GM12878 (cell line): ENCODE results near the gene CAMKMT. TPM values are rescaled to one million over a fixed set of nuclear protein-coding genes. Genes with fewer than 3 reads are reported as not detected.

ENCODE experiments used
- ATAC-seq: fragments of 200-7000 bp; cut with Tn5 transposase; 3 replicates; pipeline ENCODE4 v1.9.1; 2020; ENCODE audit warnings: mild to moderate bottlenecking, moderate library complexity
- BruUV-seq: library from RNA; stranded (reverse); fragments of 400-500 nt; replicated peaks from 2 replicates; lab custom pipeline; 2021; lab: Mats Ljungman, UMichigan
- CTCF ChIA-PET: fragments of 300-600 bp; sonication (Branson Sonifier 250); formaldehyde crosslinking; extraction: SDS; loops from one replicate; lab custom pipeline; 2021; ENCODE audit warnings: inconsistent platforms; lab: Yijun Ruan, JAX
- POLR2A ChIA-PET: fragments of 350-600 bp; formaldehyde crosslinking; extraction: SDS; loops from one replicate; lab custom pipeline; 2021; ENCODE audit warnings: inconsistent platforms; lab: Charles Lee
- RAD21 ChIA-PET: fragments of 300-600 bp; sonication (Branson Sonifier 250); formaldehyde crosslinking; loops from one replicate; lab custom pipeline; 2023; ENCODE audit warnings: antibody characterized with exemption; ENCODE audit not compliant: unreplicated experiment; lab: Charles Lee
- SMC1A ChIA-PET: fragments of 300-600 bp; sonication (Branson Sonifier 250); formaldehyde crosslinking; loops from one replicate; lab custom pipeline; 2023; ENCODE audit not compliant: unreplicated experiment, uncharacterized antibody; lab: Charles Lee
- DNase-seq: peaks from one replicate; pipeline ENCODE4 v3.0.0-alpha.2; 2011; ENCODE audit warnings: low read depth, low spot score
- FAIRE-seq: peaks from 3 replicates; lab custom pipeline; 2011; peaks lifted over from hg19 to GRCh38; lab: Jason Lieb, UNC
- H2AFZ ChIP-seq: 2 replicates; pipeline ENCODE4 v1.6.0; 2011; ENCODE audit warnings: low read depth, low read length, control low read depth; ENCODE audit not compliant: control insufficient read depth
- H3K27ac ChIP-seq: 2 replicates; pipeline ENCODE4 v1.5.1; 2011; ENCODE audit warnings: control low read depth; ENCODE audit not compliant: control insufficient read depth, insufficient read depth
- H3K27me3 ChIP-seq, 2 experiments: replicated peaks in 1 of 2; 2 replicates each; pipeline versions ENCODE4 v1.6.0 to v1.6.1; 2011; ENCODE audit warnings: low read length in 1 of 2; ENCODE audit not compliant: control insufficient read depth in 2 of 2, insufficient read depth in 2 of 2
- H3K36me3 ChIP-seq, 2 experiments: 2 replicates each; pipeline ENCODE4 v1.5.1; 2011; ENCODE audit warnings: low read length in 1 of 2; ENCODE audit not compliant: control insufficient read depth in 2 of 2, insufficient read depth in 2 of 2
- H3K4me1 ChIP-seq: 2 replicates; pipeline ENCODE4 v1.6.1; 2011; ENCODE audit warnings: mild to moderate bottlenecking, low read length, moderate library complexity, mixed read lengths; ENCODE audit not compliant: control insufficient read depth, insufficient read depth
- H3K4me2 ChIP-seq: 2 replicates; pipeline ENCODE4 v1.6.0; 2011; ENCODE audit warnings: control low read depth; ENCODE audit not compliant: control insufficient read depth, insufficient read depth
- H3K4me3 ChIP-seq: fragments of 200-600 bp; sonication (generic); 2 replicates; pipeline ENCODE4 v1.5.1; 2016
- H3K79me2 ChIP-seq: 2 replicates; pipeline ENCODE4 v1.6.0; 2011; ENCODE audit warnings: low read length; ENCODE audit not compliant: control insufficient read depth, insufficient read depth
- H3K9ac ChIP-seq: 2 replicates; pipeline ENCODE4 v1.8.0; 2011; ENCODE audit warnings: low read length, control low read depth, mixed read lengths; ENCODE audit not compliant: control insufficient read depth, insufficient read depth
- H3K9me3 ChIP-seq: replicated peaks from 3 replicates; pipeline ENCODE4 v1.5.1; 2011; ENCODE audit warnings: mild to moderate bottlenecking, low read length; ENCODE audit not compliant: control insufficient read depth, insufficient read depth
- H4K20me1 ChIP-seq: 2 replicates; pipeline ENCODE4 v1.6.0; 2011; ENCODE audit not compliant: control insufficient read depth, insufficient read depth
- CBFB ChIP-seq: IDR thresholded peaks from 2 replicates; pipeline ENCODE4 v1.6.1; 2016; ENCODE audit warnings: antibody characterized with exemption, low read depth
- CHD4 ChIP-seq: fragments of 200-600 bp; sonication (generic); IDR thresholded peaks from 2 replicates; pipeline ENCODE4 v1.6.1; 2016; ENCODE audit warnings: mild to moderate bottlenecking
- KDM1A ChIP-seq: fragments of 200-600 bp; sonication (generic); IDR thresholded peaks from 2 replicates; pipeline ENCODE4 v1.6.1; 2016; ENCODE audit warnings: borderline replicate concordance
- MTA3 ChIP-seq: IDR thresholded peaks from 2 replicates; pipeline ENCODE4 v1.6.1; 2012; ENCODE audit warnings: low read length, inconsistent platforms, borderline replicate concordance
- RUNX3 ChIP-seq: IDR thresholded peaks from 2 replicates; pipeline ENCODE4 v1.6.1; 2012; ENCODE audit warnings: low read length, inconsistent platforms
- WGBS: methylation state at CpG from one replicate; pipeline ENCODE4 v1.1.6; 2016; ENCODE audit warnings: low lambda C conversion rate; ENCODE audit not compliant: insufficient replicate concordance, insufficient coverage; ENCODE audit errors: missing lambda C conversion rate; 5-methylcytosine and 5-hydroxymethylcytosine counted together
- in situ Hi-C: fragments of 300-500 bp; cut with MboI; formaldehyde crosslinking; loops from 9 replicates; pipeline ENCODE4 v1.14.3; 2018; ENCODE audit warnings: mixed read lengths
- intact Hi-C: fragments of 100-400 bp; cut with micrococcal nuclease; formaldehyde crosslinking; loops from one replicate; pipeline ENCODE4 v1.14.2; 2022; ENCODE audit not compliant: unreplicated experiment
- polyA plus RNA-seq, 11 experiments: library from polyadenylated mRNA; depleted of rRNA in 4 of 11; unstranded in 6 of 11; stranded (reverse) in 5 of 11; fragments of >200 nt; fragmentation: Nextera tagmentation in 4 of 11; fragmentation: Illumina TruSeq in 1 of 11; extraction: Ambion mirVana in 4 of 11; extraction: Trizol in 1 of 11; gene quantifications; 1 replicate in 1 of 11; 2 replicates in 10 of 11; pipeline versions ENCODE4 v1.2.1 to v1.2.3, GENCODE V29; 2011 to 2016; ENCODE audit warnings: inconsistent platforms in 2 of 11, missing spikeins in 2 of 11, low read depth in 1 of 11
- total RNA-seq, 4 experiments: library from RNA; depleted of rRNA in 3 of 4; stranded (reverse); fragments of >200 nt in 3 of 4; fragmentation: Illumina TruSeq in 1 of 4; extraction: Trizol in 1 of 4; gene quantifications; 2 replicates each; pipeline versions ENCODE4 v1.2.1 to v1.2.3, GENCODE V29; 2013 to 2021
- TF ChIP-seq, protein P1 (sequence below): IDR thresholded peaks from 2 replicates; pipeline ENCODE4 v1.6.1; 2012; ENCODE audit warnings: low read depth, low read length, improper control_type of control experiment
- TF ChIP-seq, protein P2 (sequence below): IDR thresholded peaks from 2 replicates; pipeline ENCODE4 v1.6.1; 2011; ENCODE audit warnings: borderline replicate concordance, low read depth, mild to moderate bottlenecking, moderate library complexity, low read length; ENCODE audit not compliant: insufficient read depth, poor library complexity, severe bottlenecking

CAMKMT gene
- total and polyA plus RNA-seq, 10 of the 15 experiments (the other 5 are each of a cell fraction or from before 2014, with no cell fraction given): 2.7 to 16.0 (median 11.8) TPM

DNA sequence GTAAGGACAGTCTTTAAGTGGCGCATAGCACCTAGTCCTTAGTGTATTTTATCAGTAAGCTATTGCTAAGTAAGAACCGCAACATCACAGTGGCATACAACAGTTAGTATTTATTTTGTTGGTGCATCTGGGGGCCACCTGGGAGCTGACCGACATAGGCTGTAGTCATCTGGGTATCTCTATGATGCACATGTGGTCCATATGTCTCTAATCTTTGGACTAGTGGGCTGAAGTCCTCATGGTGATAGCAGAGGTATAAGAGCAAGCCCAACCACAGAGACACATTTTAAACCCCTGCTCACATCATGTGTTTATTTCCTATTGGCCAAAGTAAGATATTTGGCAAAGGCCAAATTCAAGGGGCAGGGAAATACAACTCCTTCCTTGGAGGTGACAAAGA is 2.9 kb downstream of the CAMKMT start:
- no peak for DNase-seq
- intact Hi-C loops: no loop called here
- 99% methylated on average over 3 of the region's 3 CpGs for WGBS
- Histone ChIP-seq H4K20me1 (no peaks in the 10 kb centered on the region), H3K36me3 (no peaks in the 10 kb centered on the region), H3K27ac (no peak overlapping the region), H3K27me3 (no peaks in the 10 kb centered on the region), H3K4me2 (0 out of 2 replicates have a peak overlapping the region, but pooled peaks have one; percentile 28), H3K79me2 (peaks cover 24% of the 10 kb centered on the region), H3K9ac (no peak overlapping the region), H3K4me3 (no peak overlapping the region), H2AFZ (no peak overlapping the region), H3K9me3 (no peaks in the 10 kb centered on the region), H3K4me1 (0 out of 2 replicates have a peak, but pooled peaks cover 3% of the 10 kb centered on the region)
- SMC1A ChIA-PET: interaction anchor here (1.2 kb wide), 1 partner anchor 26 kb away, joined by 4 read pairs; no protein-coding TSS in a partner anchor
- BruUV-seq: no TSS peak
- in situ Hi-C loops: no loop called here
- CTCF ChIA-PET: interaction anchor here (0.6 to 1.0 kb wide), 3 partner anchors 22 to 108 kb away, joined by 3 to 4 read pairs (median 3); no protein-coding TSS in a partner anchor
- TF ChIP-seq RUNX3 (no peak), CBFB (no peak), KDM1A (no peak), MTA3 (no peak), CHD4 (no peak)
- TF ChIP-seq, protein P1, sequence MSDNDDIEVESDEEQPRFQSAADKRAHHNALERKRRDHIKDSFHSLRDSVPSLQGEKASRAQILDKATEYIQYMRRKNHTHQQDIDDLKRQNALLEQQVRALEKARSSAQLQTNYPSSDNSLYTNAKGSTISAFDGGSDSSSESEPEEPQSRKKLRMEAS: no peak
- TF ChIP-seq, protein P2, sequence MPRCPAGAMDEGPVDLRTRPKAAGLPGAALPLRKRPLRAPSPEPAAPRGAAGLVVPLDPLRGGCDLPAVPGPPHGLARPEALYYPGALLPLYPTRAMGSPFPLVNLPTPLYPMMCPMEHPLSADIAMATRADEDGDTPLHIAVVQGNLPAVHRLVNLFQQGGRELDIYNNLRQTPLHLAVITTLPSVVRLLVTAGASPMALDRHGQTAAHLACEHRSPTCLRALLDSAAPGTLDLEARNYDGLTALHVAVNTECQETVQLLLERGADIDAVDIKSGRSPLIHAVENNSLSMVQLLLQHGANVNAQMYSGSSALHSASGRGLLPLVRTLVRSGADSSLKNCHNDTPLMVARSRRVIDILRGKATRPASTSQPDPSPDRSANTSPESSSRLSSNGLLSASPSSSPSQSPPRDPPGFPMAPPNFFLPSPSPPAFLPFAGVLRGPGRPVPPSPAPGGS: no peak
- RAD21 ChIA-PET: no interaction called here
- FAIRE-seq: no peak
- ATAC-seq: no peak
- POLR2A ChIA-PET: no interaction called here
